GM12892 (cell line): ENCODE results near the gene ACOT12.

Experiments used
- POLR2A ChIP-seq: IDR thresholded peaks from 2 replicates; pipeline ENCODE4 v1.6.1; 2011; ENCODE audit warnings: low read depth, low read length, control low read depth
- POLR2AphosphoS5 ChIP-seq: IDR thresholded peaks from 2 replicates; pipeline ENCODE4 v1.6.1; 2011; ENCODE audit warnings: low read depth, low read length, control low read depth

DNA sequence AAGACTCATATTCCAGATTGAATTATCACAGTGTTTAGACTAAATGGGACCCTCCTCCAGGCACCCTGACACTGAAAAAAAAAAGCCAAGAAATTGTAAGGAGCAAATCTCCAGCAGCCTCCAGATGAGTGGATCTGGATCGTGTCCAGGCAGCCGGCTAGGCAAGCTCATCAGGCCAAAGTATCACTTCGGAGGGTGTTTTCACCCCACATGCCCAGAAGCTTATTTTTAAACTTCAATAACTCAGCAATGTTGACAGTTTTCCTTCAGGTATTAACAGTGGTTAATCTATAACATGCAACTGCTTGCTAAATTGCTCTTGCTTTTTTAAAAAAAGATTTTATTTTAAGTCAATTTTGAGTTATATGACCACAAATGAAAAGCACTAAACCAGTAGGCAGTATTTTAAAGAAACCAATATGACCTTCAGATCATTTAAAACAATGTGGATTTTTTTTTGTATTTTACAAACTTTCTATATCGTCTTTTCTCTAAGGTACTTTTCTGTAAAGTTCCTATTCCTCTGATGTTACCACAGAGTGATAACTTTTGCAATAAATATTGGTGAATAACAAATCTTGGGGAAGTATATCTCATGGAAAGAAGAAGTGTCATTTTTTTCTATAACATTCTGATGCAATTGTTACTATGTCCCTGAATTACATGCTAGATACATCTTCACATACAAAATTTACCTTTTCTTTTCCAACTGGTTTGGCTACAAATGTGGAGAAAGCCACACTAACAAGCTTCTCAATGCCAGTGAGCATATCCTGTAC lies 30.7 kb downstream of the ACOT12 start:
- TF ChIP-seq POLR2A (no peak), POLR2AphosphoS5 (no peak)
